HG03196 (cell line): Measurements from ENCODE around the gene KAT14.
"Not testable (repeated sequence)": the region's sequence is repeated elsewhere in the genome, so short reads cannot be mapped to it uniquely, and the experiment has no call there.

Experiments
- ATAC-seq: cut with Tn5 transposase; IDR thresholded peaks from one replicate; pipeline ENCODE4 v1.9.1; 2021; ENCODE audit not compliant: unreplicated experiment

KAT14 gene

GRCh38 chr20:18218280-18218679, 80.6 kb downstream of the KAT14 start:
- ATAC-seq = no peak

GRCh38 chr20:18223409-18223808, 85.7 kb downstream of the KAT14 start:
- no peak for ATAC-seq

- ATAC-seq = no peak
Measured at GRCh38 chr20:18224968-18225568, 87.4 kb downstream of the KAT14 start.

GRCh38 chr20:18225632-18226031, 88.0 kb downstream of the KAT14 start:
- ATAC-seq = no peak

- ATAC-seq = not testable (repeated sequence)
Measured at GRCh38 chr20:18226741-18227140, 89.1 kb downstream of the KAT14 start.

GRCh38 chr20:18233408-18233943, 95.8 kb downstream of the KAT14 start:
- no peak for ATAC-seq
